HT1080 (cell line): ENCODE data around the gene EP300. TPM values are rescaled to one million over a fixed set of nuclear protein-coding genes. Genes with fewer than 3 reads are reported as not detected.

ENCODE experiments used
- DNase-seq: peaks from one replicate; pipeline ENCODE4 v3.0.0-alpha.2; 2015; ENCODE audit warnings: low read depth
- small RNA-seq: library from RNA; depleted of rRNA; stranded (forward); fragments of <200 nt; gene quantifications from one replicate; pipeline ENCODE3, GENCODE V24; 2014
- total RNA-seq: library from RNA; depleted of rRNA; stranded (reverse); fragments of >200 nt; shearing (Covaris generic); gene quantifications from 2 replicates; pipeline ENCODE4 v1.2.3, GENCODE V29; 2014; rRNA removed

Gene EP300
- total RNA-seq, 1 experiment from 2014 or later = 20.9 TPM

GRCh38 chr22:41204992-41205900 is 112.9 kb downstream of the EP300 start, which contains the start of gene L3MBTL2:
L3MBTL2 (plus strand) TSS chr22:41205312; CDS start chr22:41205363, 51 bp downstream.
- DNase-seq = peak; percentile 96

- no peak for DNase-seq
Measured at GRCh38 chr22:41206719-41207118, 114.3 kb downstream of the EP300 start.

- no peak for DNase-seq
Measured at GRCh38 chr22:41215409-41215808, 123.0 kb downstream of the EP300 start.

- DNase-seq = no peak
Measured at GRCh38 chr22:41215926-41216325, 123.5 kb downstream of the EP300 start.

- no peak for DNase-seq
Measured at GRCh38 chr22:41216984-41217383, 124.6 kb downstream of the EP300 start.

GRCh38 chr22:41217553-41218157 is 125.3 kb downstream of the EP300 start:
- peak; percentile 11 for DNase-seq

GRCh38 chr22:41222846-41223507 is 130.6 kb downstream of the EP300 start:
- no peak for DNase-seq

GRCh38 chr22:41223535-41223934 is 131.1 kb downstream of the EP300 start:
- no peak for DNase-seq

GRCh38 chr22:41226723-41227655 is 134.6 kb downstream of the EP300 start:
- DNase-seq = no peak

- DNase-seq = no peak
Measured at GRCh38 chr22:41229215-41229614, 136.8 kb downstream of the EP300 start.

Small RNAs within 50 kb of the gene (small RNA-seq; reads per million reads assigned to genes)
- gene RF00019 (not detected), gene RNU6-375P (not detected)

Other genes with a start within 250 kb of the EP300 start
- gene ST13, start 236.0 kb upstream of the EP300 start, total RNA-seq = 154 and 162 TPM in 2 replicates
- 9.0 and 10.9 TPM in 2 replicates for gene XPNPEP3, start 235.4 kb upstream of the EP300 start, total RNA-seq
- gene DNAJB7, start 230.5 kb upstream of the EP300 start, total RNA-seq = not detected in 2 replicates
- 62.3 and 81.4 TPM in 2 replicates for gene RBX1, start 141.2 kb upstream of the EP300 start, total RNA-seq
- gene L3MBTL2, start 112.7 kb downstream of the EP300 start, total RNA-seq = 25.6 and 25.9 TPM in 2 replicates
- gene CHADL, start 148.3 kb downstream of the EP300 start, total RNA-seq = not detected in 2 replicates
- 189 and 198 TPM in 2 replicates for gene RANGAP1, start 193.6 kb downstream of the EP300 start, total RNA-seq
- 55.7 and 58.7 TPM in 2 replicates for gene ZC3H7B, start 208.9 kb downstream of the EP300 start, total RNA-seq